ENCODE results near the gene FARSB.
"Not testable (repeated sequence)": the region's sequence is repeated elsewhere in the genome, so short reads cannot be mapped to it uniquely, and the experiment has no call there.

The FARSB gene

GRCh38 chr2:222655787-222656525 is at the start of gene FARSB:
Gene FARSB, minus strand, starts transcription at chr2:222656092. Its CDS starts 19 bp downstream, at chr2:222656073.
- peak; percentile 88 for DNase-seq (ENCODE audit: low read depth, low spot score)

- no peak for DNase-seq (ENCODE audit: low read depth, low spot score)
Measured at GRCh38 chr2:222703886-222704285, 48.0 kb upstream of the FARSB start.

DNA sequence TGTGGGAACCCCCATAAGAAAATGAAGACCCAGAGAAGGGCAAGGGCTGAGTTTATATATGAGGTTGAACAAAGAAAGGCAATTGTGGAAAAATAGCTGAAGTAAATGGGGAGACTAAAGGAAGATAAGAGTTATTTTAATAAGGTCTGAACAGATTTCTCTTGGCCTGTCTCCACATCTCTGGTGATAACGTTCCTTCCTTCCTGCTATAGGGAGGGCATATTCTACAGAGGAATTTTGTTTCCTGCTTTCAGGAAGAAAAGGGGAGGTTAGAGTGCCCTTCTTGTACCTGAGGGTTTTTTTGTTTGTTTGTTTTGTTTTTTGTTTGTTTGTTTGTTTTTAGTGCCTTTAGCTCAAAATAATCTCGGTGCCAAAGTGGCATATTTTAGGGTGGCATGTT is 47.2 kb upstream of the FARSB start:
- DNase-seq (ENCODE audit: low read depth, low spot score), result no peak

GRCh38 chr2:222701721-222702131 is 45.8 kb upstream of the FARSB start:
- no peak for DNase-seq (ENCODE audit: low read depth, low spot score)

DNA sequence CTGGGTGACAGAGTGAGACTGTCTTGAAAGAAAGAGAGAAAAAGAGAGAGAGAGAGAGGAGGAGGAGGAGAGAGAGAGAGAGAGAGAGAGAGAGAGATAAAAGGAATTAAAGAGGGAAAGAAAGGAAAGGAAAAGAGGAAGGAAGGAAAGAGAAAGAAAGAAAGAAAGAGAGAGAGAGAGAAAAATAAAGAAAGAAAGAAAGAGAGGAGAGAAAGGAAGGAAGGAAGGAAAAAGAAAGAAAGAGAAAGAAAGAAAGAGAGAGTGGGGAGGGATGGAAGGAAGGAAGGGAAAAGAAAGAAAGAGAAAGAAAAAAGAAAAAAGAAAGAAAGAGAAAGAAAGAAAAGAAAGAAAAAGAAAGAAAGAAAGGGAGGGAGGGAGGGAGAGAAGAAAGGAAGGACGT is 45.3 kb upstream of the FARSB start:
- no peak for DNase-seq (ENCODE audit: low read depth, low spot score)

DNA sequence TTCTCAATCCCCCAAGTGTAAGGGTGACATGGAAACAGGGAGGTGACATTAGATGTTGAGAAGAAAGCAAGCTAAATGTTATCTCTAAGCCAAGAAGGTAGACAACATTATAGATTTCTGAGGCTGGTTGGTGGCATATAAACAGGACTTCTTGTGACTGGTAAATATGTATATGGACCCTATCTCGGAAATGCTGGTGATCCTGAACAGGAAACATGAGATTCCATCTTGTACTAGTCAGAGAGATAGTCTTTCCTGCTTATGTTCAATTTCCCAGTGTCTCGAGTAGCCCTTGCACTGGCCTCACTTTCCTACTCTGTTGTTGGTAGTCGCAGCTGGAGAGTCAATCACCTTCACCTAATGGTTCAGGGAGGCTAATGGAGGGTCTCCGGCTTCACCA is 42.4 kb upstream of the FARSB start:
- no peak for DNase-seq (ENCODE audit: low read depth, low spot score)

GRCh38 chr2:222693837-222694236 is 37.9 kb upstream of the FARSB start:
- no peak for DNase-seq (ENCODE audit: low read depth, low spot score)

GRCh38 chr2:222693413-222693812 is 37.5 kb upstream of the FARSB start:
- not testable (repeated sequence) for DNase-seq (ENCODE audit: low read depth, low spot score)

- peak; percentile 34 for DNase-seq (ENCODE audit: low read depth, low spot score)
Measured at GRCh38 chr2:222690564-222691200, 34.8 kb upstream of the FARSB start.

GRCh38 chr2:222689322-222689721 is 33.4 kb upstream of the FARSB start:
- no peak for DNase-seq (ENCODE audit: low read depth, low spot score)

DNA sequence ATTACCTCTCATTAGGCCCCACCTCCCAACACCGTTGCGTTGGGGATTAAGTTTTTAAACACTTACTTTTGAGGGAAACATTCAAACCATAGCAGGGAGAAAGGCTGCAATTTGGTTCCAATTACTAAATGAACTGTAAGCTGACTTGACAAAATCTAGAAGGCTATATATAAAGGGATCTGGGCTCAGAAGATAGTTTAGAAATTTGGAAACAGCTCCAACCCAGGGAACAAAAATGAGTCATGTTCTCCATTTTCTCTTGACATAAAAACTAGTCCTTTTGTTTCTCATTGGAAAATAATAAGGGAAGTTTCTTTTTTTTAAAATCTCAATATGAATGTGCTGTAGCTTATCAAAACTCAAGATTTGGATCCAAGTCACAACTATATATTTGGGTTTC is 33.0 kb upstream of the FARSB start:
- DNase-seq (ENCODE audit: low read depth, low spot score), result no peak

GRCh38 chr2:222686086-222686750 is 30.3 kb upstream of the FARSB start:
- no peak for DNase-seq (ENCODE audit: low read depth, low spot score)

DNA sequence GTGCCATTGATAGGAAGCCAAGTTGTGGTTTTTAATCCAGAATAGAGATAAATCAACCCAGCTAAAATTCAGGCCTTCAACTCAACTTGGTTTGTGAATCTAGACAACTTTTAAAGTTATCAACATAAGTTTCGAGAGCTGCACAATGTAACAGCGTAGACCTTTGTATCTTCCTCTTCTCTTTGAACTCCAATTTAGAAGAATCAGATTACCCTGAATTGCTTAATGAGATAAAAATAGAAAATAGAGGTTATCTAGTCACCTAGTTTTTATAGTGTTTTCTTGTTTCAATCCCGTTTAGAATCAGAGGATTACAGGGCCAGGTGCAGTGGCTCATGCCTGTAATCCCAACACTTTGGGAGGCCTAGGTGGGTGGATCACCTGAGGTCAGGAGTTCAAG is 27.9 kb upstream of the FARSB start:
- DNase-seq (ENCODE audit: low read depth, low spot score), result no peak

DNA sequence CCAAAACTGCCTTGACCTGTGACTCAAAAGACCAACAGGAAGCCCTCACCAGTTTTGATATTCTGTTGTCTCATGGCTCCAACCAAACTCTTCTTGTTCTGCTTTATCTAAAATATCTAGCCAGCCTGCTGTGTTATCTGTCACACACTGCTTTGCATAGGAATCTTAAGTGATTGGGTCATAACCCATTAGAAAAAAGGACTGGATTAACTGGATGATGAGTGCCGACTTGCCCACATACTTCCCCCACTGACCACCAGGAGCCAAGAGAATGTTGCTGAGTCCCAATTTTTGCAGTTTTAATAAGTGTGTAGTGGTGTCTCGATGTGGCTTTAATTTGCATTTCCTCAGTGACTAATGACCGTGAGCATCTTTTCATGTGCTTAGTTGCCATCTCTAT is 22.1 kb upstream of the FARSB start:
- DNase-seq (ENCODE audit: low read depth, low spot score), result no peak

- DNase-seq (ENCODE audit: low read depth, low spot score), result no peak
Measured at GRCh38 chr2:222673883-222674282, 18.0 kb upstream of the FARSB start.

DNA sequence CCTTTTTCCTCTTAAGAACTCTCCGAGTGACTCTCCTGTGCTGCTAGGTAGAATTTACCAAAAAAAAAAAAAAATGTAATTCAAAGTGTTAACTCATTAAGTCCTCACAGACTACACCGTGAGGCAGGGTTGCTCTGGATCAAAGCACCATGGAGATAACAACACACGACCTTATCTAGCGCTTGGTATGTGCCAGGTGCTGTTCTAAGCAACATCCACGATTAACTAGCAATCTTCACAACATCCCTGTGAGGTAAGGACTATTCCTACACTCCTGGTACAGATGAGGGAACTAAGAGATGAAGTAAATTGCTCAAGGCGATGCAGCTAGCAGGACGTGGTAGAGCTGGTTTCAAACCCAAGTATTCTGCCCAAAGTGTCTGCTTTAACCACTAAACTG is 17.4 kb upstream of the FARSB start:
- DNase-seq (ENCODE audit: low read depth, low spot score), result no peak

DNA sequence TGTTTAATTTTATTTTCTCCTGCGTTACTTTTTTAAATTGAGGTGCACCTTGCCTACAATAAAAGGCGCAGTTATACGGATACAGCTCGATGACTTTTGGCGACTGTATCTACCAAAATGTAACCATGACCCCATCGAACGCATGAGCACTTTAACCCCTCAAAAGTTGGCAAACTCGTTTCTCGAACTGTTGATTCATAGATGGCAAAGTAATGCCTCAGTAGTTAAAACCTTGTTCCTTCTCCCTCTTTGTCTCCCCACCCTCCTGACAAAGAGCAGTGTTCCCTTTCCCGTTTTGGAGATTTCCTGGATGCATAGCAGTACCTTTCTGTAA is 16.1 kb upstream of the FARSB start:
- DNase-seq (ENCODE audit: low read depth, low spot score), result no peak

DNA sequence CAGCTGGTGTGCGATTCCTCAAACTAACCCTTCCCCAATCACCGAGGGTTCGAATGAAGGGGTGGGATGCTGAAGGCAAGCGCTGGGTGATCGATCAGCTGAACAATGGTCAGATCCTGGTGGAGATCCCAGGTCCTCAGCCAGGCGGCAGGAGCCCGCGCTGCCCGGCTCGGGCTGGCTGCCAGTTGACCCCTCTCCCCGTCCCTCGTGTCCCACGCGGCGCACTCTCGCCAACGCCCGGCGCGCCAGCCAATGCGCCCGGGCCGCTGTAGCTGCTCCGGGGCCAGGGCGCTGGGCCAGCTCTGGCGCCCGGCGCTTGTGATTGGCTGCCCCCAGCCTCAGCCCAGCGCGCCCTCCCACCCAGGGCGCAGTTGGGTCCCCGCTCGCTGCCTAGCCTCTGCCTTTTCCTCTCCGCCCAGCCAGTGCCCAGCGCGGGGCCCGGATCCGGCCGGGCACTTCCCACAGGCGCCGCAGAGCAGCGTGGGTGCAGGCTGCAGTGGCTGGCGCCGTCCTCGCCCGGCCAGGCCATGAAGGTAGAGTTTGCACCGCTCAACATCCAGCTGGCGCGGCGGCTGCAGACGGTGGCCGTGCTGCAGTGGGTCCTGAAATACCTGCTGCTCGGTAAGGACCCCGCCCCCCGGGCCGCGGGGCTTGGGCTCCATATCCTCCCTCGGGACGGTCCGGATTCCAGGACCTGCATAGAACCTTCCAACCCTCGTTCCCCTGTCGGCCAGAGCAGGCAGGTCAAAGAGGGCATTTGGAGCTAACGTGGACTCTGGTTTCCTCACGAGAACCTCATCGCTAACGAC is 15.6 kb upstream of the FARSB start, which contains the start of gene MOGAT1:
Gene MOGAT1 (plus strand): TSS at position 400 of the 809 bp plus-strand sequence. CDS start 128 bp downstream, at position 528.
- no peak for DNase-seq (ENCODE audit: low read depth, low spot score)

- DNase-seq (ENCODE audit: low read depth, low spot score), result no peak
Measured at GRCh38 chr2:222670191-222671038, 14.5 kb upstream of the FARSB start.

- no peak for DNase-seq (ENCODE audit: low read depth, low spot score)
Measured at GRCh38 chr2:222669353-222669752, 13.5 kb upstream of the FARSB start.

All from activated CD4-positive, CD25-positive, alpha-beta regulatory T cell treated with anti-CD3 and anti-CD28 coated beads, Interleukin-2, amount 50 U/mL, for 16 hours (primary cell).